ENCODE measurements around the gene PPP3R2. TPM values are rescaled to one million over a fixed set of nuclear protein-coding genes. Genes with fewer than 3 reads are reported as not detected.

Gene PPP3R2
- total RNA-seq, 2 experiments from 2014 or later = not detected

GRCh38 chr9:101543098-101543735 is 51.6 kb downstream of the PPP3R2 start:
- H3K9me3 Mint-ChIP-seq = no peaks in the 10 kb centered on the region
- no peaks in the 10 kb centered on the region for H3K4me1 Mint-ChIP-seq
- H3K27ac Mint-ChIP-seq = no peak overlapping the region
- H3K27me3 Mint-ChIP-seq = no peaks in the 10 kb centered on the region
- H3K4me3 Mint-ChIP-seq = no peak overlapping the region
- POLR2A ChIA-PET = no interaction called here
- H3K36me3 Mint-ChIP-seq (ENCODE audit: low read depth) = peaks cover 38% of the 10 kb centered on the region
- DNase-seq = no peak
- CTCF ChIA-PET = interaction anchor here (1.4 kb wide), 1 partner anchor 10 kb away, joined by 3 read pairs; no protein-coding TSS in a partner anchor

Other genes with a start within 250 kb of the PPP3R2 start
- gene BAAT, start 210.0 kb downstream of the PPP3R2 start, total RNA-seq = not detected
- 10 to 100 TPM in 1 of 2 experiments, 1 to 10 TPM in 1; 9.2 to 10.2 TPM for gene MRPL50, start 196.4 kb downstream of the PPP3R2 start, total RNA-seq
- 10 to 100 TPM; 13.1 to 13.3 TPM for gene ZNF189, start 196.1 kb downstream of the PPP3R2 start, total RNA-seq
- not detected for gene ALDOB, start 159.2 kb downstream of the PPP3R2 start, total RNA-seq
- 10 to 100 TPM; 43.1 to 43.3 TPM for gene RNF20, start 61.1 kb downstream of the PPP3R2 start, total RNA-seq
- not detected for gene GRIN3A, start 143.7 kb upstream of the PPP3R2 start, total RNA-seq

Measured in activated CD4-positive, alpha-beta memory T cell treated with anti-CD3 and anti-CD28 coated beads, Interleukin-2, amount 10 ng/mL, durations not matched to agents 7 days and 5 days (primary cell).